Smooth muscle cell of the umbilical artery (primary cell): Measurements from ENCODE around the gene SPATA13. TPM values are rescaled to one million over a fixed set of nuclear protein-coding genes. Genes with fewer than 3 reads are reported as not detected.

Source experiments
- total RNA-seq: library from RNA; depleted of rRNA; stranded (reverse); fragments of >200 nt; gene quantifications from 2 replicates; pipeline ENCODE4 v1.2.3, GENCODE V29; 2014

Gene SPATA13
- 8.2 and 9.2 TPM in 2 replicates for total RNA-seq

DNA sequence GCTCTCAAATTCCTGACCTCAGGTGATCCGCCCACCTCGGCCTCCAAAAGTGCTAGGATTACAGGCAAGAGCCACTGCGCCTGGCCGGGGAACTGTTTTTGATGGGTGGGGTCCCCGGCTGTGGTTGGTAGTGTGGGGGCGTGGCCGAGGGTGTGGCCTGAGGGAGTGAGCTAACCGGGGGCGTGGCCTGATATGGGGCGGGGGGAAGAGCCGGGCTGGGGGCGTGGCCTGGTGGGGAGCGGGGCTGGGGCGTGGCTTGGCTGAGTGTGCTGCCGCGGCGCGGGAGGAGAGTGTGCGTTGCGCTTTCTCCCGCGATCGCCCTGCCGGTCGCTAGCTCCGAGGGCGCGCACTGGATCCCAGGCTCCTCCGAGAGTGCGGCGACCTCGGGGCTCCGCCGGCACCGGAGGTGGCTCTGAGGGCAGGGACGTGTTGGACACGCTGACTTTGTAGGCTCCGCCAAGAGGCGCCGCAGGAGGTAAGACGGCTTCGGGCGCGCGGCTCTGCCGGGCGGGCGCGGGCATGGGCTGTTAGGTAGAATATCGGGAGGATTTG, at the start of gene SPATA13:
SPATA13 (plus strand) TSS at position 263 of the 552 bp plus-strand sequence. CDS start 62,210 bp downstream, outside the sequence.

DNA sequence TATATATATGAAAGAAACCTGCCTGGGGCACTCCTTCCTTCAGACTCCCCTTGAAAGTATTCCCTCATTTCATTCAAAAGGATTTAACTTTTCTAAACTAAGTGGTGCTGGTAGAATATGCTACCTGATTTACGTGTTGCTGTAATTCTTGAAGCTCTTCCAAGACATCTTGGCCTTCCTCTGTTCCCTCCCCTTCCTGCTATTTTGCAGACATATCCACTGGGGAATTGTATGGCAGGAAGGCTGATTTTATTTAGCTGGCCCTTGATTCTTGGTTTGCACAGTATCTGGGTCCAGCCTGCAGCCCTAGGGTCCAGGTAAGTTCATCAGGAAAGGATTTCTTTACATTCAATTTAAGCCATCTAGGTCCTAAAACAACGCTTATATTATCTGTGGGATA, 148.8 kb downstream of the SPATA13 start, which contains the start of gene C1QTNF9:
C1QTNF9 (plus strand) TSS at position 281 of the 400 bp plus-strand sequence. CDS start 6,424 bp downstream, outside the sequence.

Other genes starting within 250 kb of the SPATA13 start
- gene C1QTNF9, start 148.9 kb downstream of the SPATA13 start, total RNA-seq: not detected in 2 replicates